ENCODE measurements around the gene RTCB.
"Not testable (repeated sequence)": the region's sequence is repeated elsewhere in the genome, so short reads cannot be mapped to it uniquely, and the experiment has no call there.

Gene RTCB

GRCh38 chr22:32380991-32381390 lies 31.1 kb downstream of the RTCB start:
- in situ Hi-C loops (cut with HindIII; ENCODE audit: low sequenced_read_pairs) = no loop called here
- H3K4me3 ChIP-seq (ENCODE audit: low read depth, low read length) = no peak overlapping the region
- no peak for TF ChIP-seq CTCF (IDR thresholded peaks at IDR 0.05; ENCODE audit: low read depth, low read length)

GRCh38 chr22:32378707-32379272 lies 33.3 kb downstream of the RTCB start:
- no peak overlapping the region for H3K4me3 ChIP-seq (ENCODE audit: low read depth, low read length)
- in situ Hi-C loops (cut with HindIII; ENCODE audit: low sequenced_read_pairs) = no loop called here
- peak; percentile 75 for TF ChIP-seq CTCF (IDR thresholded peaks at IDR 0.05; ENCODE audit: low read depth, low read length)
- DNase-seq (ENCODE audit: low read depth, low spot score) = peak; percentile 11

More at GRCh38 chr22:32380991-32381390, 31.1 kb downstream of the RTCB start:
- no peak for DNase-seq (ENCODE audit: low read depth, low spot score)

- no peak for DNase-seq (ENCODE audit: low read depth, low spot score)
- in situ Hi-C loops (cut with HindIII; ENCODE audit: low sequenced_read_pairs) = no loop called here
- no peak overlapping the region for H3K4me3 ChIP-seq (ENCODE audit: low read depth, low read length)
- TF ChIP-seq CTCF (IDR thresholded peaks at IDR 0.05; ENCODE audit: low read depth, low read length) = no peak
Observed at GRCh38 chr22:32376681-32377080, 35.4 kb downstream of the RTCB start.

GRCh38 chr22:32375678-32376450 lies 36.2 kb downstream of the RTCB start:
- no peak for DNase-seq (ENCODE audit: low read depth, low spot score)
- no peak for TF ChIP-seq CTCF (IDR thresholded peaks at IDR 0.05; ENCODE audit: low read depth, low read length)
- in situ Hi-C loops (cut with HindIII; ENCODE audit: low sequenced_read_pairs) = no loop called here

GRCh38 chr22:32364210-32364609 lies 47.8 kb downstream of the RTCB start:
- no peak overlapping the region for H3K4me3 ChIP-seq (ENCODE audit: low read depth, low read length)
- no peak for DNase-seq (ENCODE audit: low read depth, low spot score)
- in situ Hi-C loops (cut with HindIII; ENCODE audit: low sequenced_read_pairs) = no loop called here
- no peak for TF ChIP-seq CTCF (IDR thresholded peaks at IDR 0.05; ENCODE audit: low read depth, low read length)

More at GRCh38 chr22:32375678-32376450, 36.2 kb downstream of the RTCB start:
- no peak overlapping the region for H3K4me3 ChIP-seq (ENCODE audit: low read depth, low read length)

- in situ Hi-C loops (cut with HindIII; ENCODE audit: low sequenced_read_pairs) = no loop called here
- H3K4me3 ChIP-seq (ENCODE audit: low read depth, low read length) = no peak overlapping the region
- no peak for DNase-seq (ENCODE audit: low read depth, low spot score)
- no peak for TF ChIP-seq CTCF (IDR thresholded peaks at IDR 0.05; ENCODE audit: low read depth, low read length)
Observed at GRCh38 chr22:32361257-32361656, 50.8 kb downstream of the RTCB start.

- H3K4me3 ChIP-seq (ENCODE audit: low read depth, low read length); DNase-seq (ENCODE audit: low read depth, low spot score); in situ Hi-C loops (cut with HindIII; ENCODE audit: low sequenced_read_pairs): not testable (repeated sequence)
Observed at GRCh38 chr22:32360096-32360495, 52.0 kb downstream of the RTCB start.

GRCh38 chr22:32357567-32357966 lies 54.5 kb downstream of the RTCB start, which contains the start of gene RFPL3:
Gene RFPL3 (plus strand): TSS chr22:32357867. CDS start chr22:32358072, 205 bp downstream.
- in situ Hi-C loops (cut with HindIII; ENCODE audit: low sequenced_read_pairs); DNase-seq (ENCODE audit: low read depth, low spot score); H3K4me3 ChIP-seq (ENCODE audit: low read depth, low read length): not testable (repeated sequence)
